ENCODE results near the gene POLR1A.

POLR1A gene

GRCh38 chr2:86036669-86037138 is 69.0 kb downstream of the POLR1A start:
- DNase-seq, result no peak

DNA sequence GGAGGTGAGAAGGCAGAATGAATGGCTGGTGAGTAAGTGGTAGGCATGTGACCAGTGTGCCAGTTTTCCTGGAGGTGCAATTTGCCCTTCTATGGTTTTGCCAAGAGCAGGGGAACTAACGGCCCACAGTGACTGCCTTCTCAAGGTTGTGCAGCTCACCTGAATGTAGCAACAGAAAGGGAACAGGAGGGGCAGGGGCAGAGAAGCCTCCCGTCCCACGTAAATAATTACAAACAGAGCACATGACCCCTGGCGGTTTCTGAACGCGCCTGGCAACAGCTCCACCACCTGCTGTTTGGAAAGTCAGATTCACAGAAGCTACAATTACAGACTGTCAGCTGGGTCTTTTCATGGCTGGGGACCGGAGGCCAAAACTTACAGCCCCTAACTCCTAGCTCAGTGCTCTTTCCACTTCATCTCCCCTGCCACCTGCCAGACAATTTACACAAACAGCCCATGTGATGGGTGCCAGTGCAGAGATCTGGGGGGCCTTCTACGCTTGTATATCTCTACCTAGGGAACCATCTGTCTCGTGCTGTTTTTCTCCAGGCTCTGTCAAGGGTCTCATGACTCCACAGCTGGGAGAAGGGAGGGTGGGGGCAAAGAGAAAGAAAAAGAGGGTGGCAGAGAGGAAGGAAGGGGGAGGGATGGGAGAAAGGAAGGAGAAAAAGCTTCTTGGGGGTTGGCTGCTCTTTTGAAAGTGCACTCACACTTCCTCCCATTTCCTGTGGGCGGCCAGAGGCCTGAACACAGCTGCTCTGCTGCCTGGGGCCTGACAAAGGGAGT is 69.6 kb downstream of the POLR1A start:
- DNase-seq, result peak; percentile 76

GRCh38 chr2:86035376-86035882 is 70.3 kb downstream of the POLR1A start:
- no peak for DNase-seq

DNA sequence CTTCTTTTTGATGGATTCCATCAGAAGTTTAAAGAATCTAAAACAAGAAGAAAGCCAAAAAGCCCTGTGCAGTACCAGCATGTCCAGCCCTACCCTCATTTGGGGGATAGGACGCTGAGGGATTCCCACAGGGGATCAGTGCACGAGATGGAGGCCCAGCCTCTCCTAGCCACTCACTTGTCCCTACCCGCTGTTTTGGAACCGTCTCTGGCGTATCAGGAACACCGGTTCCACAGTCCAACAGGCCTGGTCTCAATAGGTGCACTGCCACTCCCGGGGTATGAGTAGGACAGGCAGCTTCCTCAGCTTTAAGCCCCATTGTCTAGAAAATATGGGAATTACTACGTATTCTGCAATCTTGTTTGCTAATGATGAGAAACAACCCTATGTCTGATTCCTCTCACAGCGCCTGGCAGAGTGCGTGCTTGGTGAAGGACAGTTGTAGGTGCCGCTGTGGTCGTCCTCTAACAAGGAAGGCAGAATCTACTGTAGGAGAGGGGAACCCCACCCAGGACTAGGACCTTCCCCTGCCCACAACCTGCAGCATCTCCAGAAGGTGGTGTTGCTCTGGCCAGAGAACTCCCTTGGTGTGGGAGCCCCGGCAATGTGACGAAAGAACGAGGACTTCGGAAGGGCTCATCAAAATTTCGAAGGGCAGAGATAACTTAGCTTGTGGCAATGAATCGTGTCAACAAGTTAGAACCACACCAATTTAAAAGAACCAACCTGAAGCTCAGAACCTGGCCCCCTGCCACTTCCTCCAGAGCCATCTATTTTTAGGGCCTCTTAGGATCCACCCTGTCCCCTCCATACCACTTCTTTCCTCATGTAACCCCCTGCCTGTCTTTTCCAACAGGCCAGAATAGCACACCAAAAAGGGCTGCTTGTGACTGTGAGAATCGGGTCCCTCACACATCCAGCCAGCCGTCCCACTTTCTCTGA is 71.7 kb downstream of the POLR1A start:
- DNase-seq, result no peak

DNA sequence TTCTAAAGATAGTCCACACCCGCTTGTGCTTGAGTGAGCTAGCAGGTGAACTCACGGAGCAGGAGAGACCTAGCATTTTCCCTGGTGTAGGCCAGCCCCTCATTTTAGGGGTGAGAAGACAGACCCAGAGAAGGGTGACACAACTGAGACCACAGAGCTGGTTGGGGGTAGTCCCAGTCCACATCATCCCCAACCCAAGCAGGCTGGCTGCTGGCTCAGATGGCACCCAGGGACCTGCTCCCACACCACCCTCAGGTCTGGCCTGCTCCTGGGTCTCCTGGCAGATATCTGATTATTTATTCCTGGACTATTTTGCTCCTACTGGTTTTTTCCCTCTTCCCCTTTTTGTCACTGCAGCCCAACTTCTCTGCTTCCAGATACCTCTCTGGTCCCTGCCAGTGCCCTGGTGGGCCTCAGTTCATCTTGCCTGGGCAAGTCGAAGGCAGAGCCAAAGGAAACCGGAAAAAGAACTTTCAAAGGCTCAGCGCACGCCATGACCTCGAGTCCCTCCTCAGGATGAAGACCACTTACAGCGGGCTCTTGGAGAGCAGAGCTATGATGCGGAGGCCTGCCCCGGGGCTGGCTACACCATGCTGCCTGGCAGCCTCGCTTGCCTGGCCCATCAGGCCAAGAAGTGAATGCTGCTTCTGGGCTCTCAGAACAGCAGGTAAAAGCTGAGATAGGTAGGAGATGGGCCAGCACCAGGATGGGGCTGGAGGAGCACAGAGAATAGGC is 72.7 kb downstream of the POLR1A start:
- DNase-seq, result no peak

GRCh38 chr2:86031606-86032005 is 74.1 kb downstream of the POLR1A start:
- no peak for DNase-seq

DNA sequence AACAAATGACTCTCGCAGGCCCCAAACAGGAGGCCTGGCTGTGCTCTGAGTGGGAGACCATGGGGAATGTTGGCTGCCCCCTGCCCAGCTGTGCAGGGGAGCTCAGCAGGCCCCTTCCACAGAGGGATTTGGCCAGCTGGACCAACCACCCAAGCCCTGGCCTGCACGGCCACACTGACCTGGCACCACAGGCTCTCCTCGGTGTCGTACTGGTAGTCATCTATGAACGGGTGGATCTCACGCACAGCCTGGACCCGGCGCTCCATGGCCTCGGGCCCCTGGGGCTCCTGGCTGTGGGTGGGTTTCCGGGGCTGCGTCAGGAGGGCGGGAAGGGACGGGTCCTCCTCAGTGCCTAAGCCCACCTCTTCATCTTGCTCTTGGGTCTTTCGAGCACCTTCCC is 74.5 kb downstream of the POLR1A start:
- no peak for DNase-seq

DNA sequence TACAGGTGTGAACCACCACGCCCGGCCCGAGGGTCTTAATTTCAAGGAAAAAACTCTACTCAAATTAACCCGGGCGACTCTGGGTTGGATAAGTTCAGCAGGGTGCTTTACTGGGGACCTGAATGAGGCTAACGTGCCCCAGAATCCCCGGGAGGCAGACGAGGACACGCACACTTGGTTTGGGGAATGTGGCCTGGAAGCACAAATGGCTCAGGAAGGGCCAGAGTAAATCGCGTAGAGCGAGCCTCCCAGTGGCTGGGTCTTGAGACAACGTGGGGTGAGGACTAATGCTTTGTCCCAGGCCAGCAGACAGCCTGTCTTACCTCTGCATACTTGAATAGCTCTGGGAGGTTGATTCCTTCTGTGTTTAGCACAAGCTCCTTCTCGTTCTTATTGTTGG is 75.8 kb downstream of the POLR1A start:
- DNase-seq, result no peak

- DNase-seq, result no peak
Measured at GRCh38 chr2:86028766-86029381, 76.8 kb downstream of the POLR1A start.

- DNase-seq, result no peak
Measured at GRCh38 chr2:86027922-86028765, 77.5 kb downstream of the POLR1A start.

DNA sequence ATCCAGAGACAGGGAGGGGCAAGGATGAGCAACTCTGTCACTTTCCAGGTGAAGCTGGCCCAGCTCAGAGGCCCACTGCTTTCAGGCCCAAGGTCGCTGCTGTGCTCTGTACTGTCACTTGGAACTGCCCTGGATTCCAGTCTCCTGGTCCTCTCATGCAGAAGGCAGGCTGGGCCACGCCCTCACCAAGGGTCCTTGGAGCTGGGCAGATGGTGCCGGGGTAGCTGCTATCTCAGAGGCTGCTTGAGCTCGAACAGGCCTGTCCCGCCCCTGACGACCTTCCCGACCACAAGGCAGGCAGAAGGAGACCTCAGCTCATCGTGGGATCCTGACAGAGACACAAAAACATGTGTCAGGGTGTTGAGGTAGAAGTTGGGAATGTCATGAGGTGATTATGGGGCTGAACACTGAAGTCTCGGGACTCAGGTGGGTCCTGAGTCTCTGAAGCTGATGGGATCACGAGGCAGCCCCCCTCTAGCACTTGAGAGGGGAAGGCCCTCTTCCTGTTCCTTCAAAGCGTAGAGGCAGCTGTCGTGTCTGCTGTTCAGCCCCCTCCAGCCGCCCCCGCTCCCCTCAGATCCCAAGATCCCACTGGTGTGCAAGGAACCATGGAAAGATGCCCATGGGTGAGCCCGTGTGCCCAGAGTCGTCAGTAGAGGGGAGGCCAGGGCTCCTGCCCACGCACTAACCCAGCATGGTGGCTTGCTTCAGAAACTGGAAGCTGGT is 78.3 kb downstream of the POLR1A start:
- DNase-seq, result no peak

- no peak for DNase-seq
Measured at GRCh38 chr2:86026744-86027065, 79.0 kb downstream of the POLR1A start.

DNA sequence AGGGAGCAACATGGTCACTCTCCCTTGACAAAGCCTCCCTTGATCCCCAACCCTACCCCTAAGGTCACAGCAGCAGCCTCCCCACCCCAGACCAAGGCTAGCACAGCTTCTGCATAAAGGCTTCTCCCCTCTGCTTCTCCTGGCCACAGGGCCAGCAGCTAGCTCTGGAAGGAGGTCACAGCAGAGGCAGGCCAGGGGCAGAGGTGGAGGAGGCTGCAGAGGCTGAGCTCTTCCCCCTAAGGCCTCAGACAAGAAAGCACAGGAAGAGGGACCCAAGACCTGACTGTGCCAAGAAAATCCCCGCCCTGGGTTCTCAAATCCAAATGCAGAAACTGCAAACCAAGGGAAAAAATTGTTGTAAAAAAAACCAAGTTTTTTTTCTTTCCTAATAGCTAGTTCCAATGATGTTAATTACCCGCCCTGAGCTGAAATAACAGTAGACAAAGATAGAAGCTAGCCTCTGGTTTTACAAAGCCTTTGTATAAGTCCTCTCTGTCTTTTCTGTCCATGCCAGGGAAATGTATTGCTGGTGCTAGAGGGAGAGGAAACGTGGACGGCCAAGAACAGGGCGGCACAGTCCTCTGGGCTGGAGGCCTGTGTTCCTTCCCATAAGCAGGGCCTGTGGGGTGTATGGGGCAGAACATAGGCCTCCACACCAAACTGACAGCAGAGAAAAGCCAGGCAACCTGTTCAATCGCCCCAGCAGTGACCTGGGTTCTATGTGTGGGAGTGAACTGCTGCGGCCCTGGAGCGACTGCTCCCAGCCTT is 79.5 kb downstream of the POLR1A start:
- DNase-seq, result no peak

DNA sequence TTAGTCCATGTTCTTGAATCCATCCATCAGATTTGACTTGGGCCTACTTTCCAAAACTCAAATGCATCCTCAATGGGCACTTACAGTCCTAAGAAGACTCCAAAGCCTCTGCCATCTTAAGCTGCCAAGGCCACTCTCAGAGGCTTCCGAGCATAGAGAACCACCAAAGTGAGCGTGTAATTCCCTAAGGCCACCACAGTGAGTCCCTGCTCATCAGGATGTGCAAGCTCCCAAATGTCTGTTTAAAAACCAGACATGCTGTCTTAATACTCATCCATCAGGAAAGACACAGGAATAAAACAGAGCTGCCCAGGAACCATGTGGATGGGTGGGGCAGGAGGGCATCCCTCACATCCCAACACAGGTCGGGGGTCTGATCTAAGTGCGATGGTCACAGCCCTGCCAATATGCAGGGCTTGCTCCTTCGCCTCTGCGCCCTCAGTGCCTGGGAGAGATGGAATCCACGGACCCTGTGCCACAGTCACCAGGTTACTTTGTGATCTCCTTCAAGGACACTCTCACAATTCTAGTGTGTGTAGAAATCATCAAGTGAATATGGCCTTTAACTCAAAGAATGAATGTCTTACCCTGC is 80.4 kb downstream of the POLR1A start:
- DNase-seq, result no peak

GRCh38 chr2:86023366-86023712 is 82.3 kb downstream of the POLR1A start:
- no peak for DNase-seq

DNA sequence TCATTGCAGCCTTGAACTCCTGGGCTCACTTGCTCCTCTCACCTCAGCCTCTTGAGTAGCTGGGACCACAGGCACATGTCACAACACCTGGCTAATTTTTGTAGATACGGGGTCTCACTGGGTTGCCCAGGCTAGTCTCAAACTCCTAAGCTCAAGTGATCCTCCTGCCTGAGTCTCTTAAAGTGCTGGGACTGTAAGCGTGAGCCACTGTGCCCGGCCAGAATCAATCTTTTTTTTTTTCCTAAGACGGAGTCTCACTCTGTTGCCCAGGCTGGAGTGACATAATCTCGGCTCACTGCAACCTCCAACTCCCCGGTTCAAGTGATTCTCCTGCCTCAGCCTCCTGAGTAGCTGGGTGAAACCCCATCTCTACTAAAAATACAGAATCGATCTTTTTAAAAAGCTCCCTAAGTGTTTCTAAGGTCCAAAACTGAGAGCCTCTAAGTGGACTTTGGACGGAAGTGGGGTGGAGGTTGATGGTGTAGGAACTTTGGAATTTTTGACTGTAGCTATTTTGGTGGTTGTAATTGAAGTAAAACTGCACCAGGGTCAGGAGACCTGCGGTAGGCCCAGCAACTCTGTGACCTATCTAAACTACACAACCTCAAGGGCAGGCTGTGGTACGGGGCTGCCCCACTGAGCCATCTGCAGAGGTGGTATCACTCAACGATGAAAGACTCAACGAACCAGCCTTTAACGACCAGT is 82.9 kb downstream of the POLR1A start:
- no peak for DNase-seq

DNA sequence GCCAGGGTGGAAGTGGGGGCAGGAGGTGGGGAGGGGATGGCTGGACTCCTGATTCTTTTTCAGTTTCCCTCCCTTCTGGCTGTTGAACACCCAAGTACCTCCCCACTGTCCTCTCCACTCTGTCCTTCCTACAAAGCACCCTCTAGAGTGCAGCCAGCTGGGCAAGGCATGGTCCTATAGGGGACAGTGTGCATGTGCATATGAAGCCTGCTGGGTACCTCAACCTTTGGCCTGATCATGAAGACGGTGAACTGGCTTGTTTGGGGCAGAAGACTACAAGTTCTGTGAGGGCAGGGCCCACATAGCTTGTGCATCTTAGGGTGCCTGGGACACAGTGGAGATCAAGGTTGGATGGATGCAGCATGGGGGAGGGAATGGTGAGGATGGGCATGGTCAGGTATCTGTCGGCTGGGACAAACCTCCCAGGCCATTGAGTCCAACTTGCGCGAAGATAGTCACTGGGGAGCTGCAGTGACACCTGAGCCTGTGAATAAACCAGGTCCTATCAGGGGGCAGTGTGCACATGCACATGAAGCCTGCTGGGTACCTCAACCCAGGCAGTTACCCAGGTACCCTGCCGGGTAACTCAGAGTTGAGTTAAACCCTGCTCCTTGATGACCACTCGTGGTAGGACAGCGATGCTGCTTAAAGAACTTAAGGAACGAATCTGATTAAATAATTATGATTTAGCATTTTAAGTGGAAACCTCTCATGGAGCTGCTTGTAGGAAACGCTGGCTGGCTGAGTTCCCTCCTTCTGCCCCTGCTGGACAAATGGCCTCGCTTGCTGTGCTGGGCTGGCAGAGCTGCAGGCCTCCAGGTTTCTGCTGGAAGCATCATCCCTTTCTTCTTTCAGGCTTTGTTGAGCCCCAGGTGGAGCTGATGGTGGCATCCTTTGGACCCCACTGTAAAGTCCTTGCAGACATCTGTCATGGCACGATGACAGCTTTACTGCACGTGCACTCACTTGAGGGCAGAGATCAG is 84.0 kb downstream of the POLR1A start:
- DNase-seq, result no peak

- no peak for DNase-seq
Measured at GRCh38 chr2:86020984-86021383, 84.7 kb downstream of the POLR1A start.

All from stimulated activated CD8-positive, alpha-beta memory T cell treated with anti-CD3 and anti-CD28 coated beads, Interleukin-4, amount 100 ng/mL, for 48 hours (primary cell).